H1 (cell line): Measurements from ENCODE around the gene PHTF1. TPM values are rescaled to one million over a fixed set of nuclear protein-coding genes. Genes with fewer than 3 reads are reported as not detected.

Experiments used
- CTCF ChIA-PET: fragments of 300-600 bp; sonication (Branson Sonifier 250); formaldehyde crosslinking; loops from one replicate; lab custom pipeline; 2021; ENCODE audit not compliant: partially characterized antibody; lab: Charles Lee
- POLR2A ChIA-PET: fragments of 300-600 bp; sonication (Branson Sonifier 250); formaldehyde crosslinking; loops from one replicate; lab custom pipeline; 2021; ENCODE audit warnings: inconsistent platforms; ENCODE audit not compliant: partially characterized antibody; lab: Charles Lee
- DNase-seq, 2 experiments: peaks; one replicate each; pipeline versions ENCODE4 v3.0.0 to v3.0.0-alpha.2; 2010 to 2022; ENCODE audit warnings: low spot score in 2 of 2, low read depth in 1 of 2, mixed read lengths in 1 of 2
- FAIRE-seq: peaks from 2 replicates; lab custom pipeline; 2011; peaks lifted over from hg19 to GRCh38; lab: Jason Lieb, UNC
- H2AFZ ChIP-seq: 2 replicates; pipeline ENCODE4 v1.8.1; 2012; ENCODE audit warnings: low read length, inconsistent platforms
- H2AK5ac ChIP-seq: 2 replicates; pipeline ENCODE4 v1.6.1; 2013; ENCODE audit warnings: low read depth, low read length
- H2BK120ac ChIP-seq: replicated peaks from 2 replicates; pipeline ENCODE3; 2013; ENCODE audit warnings: low read depth, low read length, inconsistent platforms
- H2BK12ac ChIP-seq: 2 replicates; pipeline ENCODE4 v1.6.1; 2013; ENCODE audit warnings: low read depth, low read length
- H2BK15ac ChIP-seq: 2 replicates; pipeline ENCODE4 v1.6.1; 2013; ENCODE audit warnings: low read length
- H2BK20ac ChIP-seq: 2 replicates; pipeline ENCODE4 v1.6.1; 2013; ENCODE audit warnings: low read length
- H2BK5ac ChIP-seq: 2 replicates; pipeline ENCODE4 v1.6.1; 2013; ENCODE audit warnings: low read depth, low read length
- H3K14ac ChIP-seq: 2 replicates; pipeline ENCODE4 v1.6.1; 2013; ENCODE audit warnings: inconsistent platforms; ENCODE audit not compliant: insufficient read length
- H3K18ac ChIP-seq: 2 replicates; pipeline ENCODE4 v1.6.1; 2013; ENCODE audit warnings: low read length; ENCODE audit errors: extremely low read depth
- H3K23ac ChIP-seq: 2 replicates; pipeline ENCODE4 v1.6.1; 2013; ENCODE audit warnings: inconsistent platforms; ENCODE audit not compliant: insufficient read length
- H3K23me2 ChIP-seq: 2 replicates; pipeline ENCODE4 v1.6.1; 2013; ENCODE audit warnings: low read depth, low read length
- H3K27ac ChIP-seq: 2 replicates; pipeline ENCODE4 v1.6.1; 2011; ENCODE audit warnings: low read depth, low read length, inconsistent platforms
- H3K27me3 ChIP-seq, 4 experiments: replicated peaks in 1 of 4; 1 replicate in 1 of 4; 2 replicates in 3 of 4; pipeline versions ENCODE4 v1.6.1 to v1.8.1; 2011 to 2013; ENCODE audit warnings: low read length in 3 of 4, mild to moderate bottlenecking in 3 of 4, inconsistent platforms in 2 of 4, mixed read lengths in 2 of 4, moderate library complexity in 1 of 4; ENCODE audit not compliant: control insufficient read depth in 3 of 4, insufficient read depth in 3 of 4; ENCODE audit errors: extremely low read depth in 1 of 4
- H3K36me3 ChIP-seq, 4 experiments: 2 replicates each; pipeline versions ENCODE4 v1.6.1 to v1.8.1; 2011 to 2013; ENCODE audit warnings: mild to moderate bottlenecking in 4 of 4, low read length in 3 of 4, moderate library complexity in 2 of 4, control low read depth in 1 of 4, inconsistent platforms in 1 of 4; ENCODE audit not compliant: insufficient read depth in 4 of 4, control insufficient read depth in 2 of 4
- H3K4ac ChIP-seq: replicated peaks from 2 replicates; pipeline ENCODE3; 2013; ENCODE audit warnings: low read length, low read depth, mixed read lengths, inconsistent platforms; ENCODE audit not compliant: insufficient read length
- H3K4me1 ChIP-seq, 4 experiments: replicated peaks in 1 of 4; 1 replicate in 1 of 4; 2 replicates in 3 of 4; pipeline versions ENCODE4 v1.6.1 to v1.8.1; 2011 to 2013; ENCODE audit warnings: low read length in 3 of 4, inconsistent platforms in 2 of 4, mixed read lengths in 1 of 4; ENCODE audit not compliant: insufficient read depth in 4 of 4, control insufficient read depth in 3 of 4
- H3K4me2 ChIP-seq, 2 experiments: 2 replicates each; pipeline versions ENCODE4 v1.6.1 to v1.8.1; 2011 to 2013; ENCODE audit warnings: low read depth in 2 of 2, low read length in 2 of 2, control low read depth in 1 of 2, inconsistent platforms in 1 of 2, mild to moderate bottlenecking in 1 of 2; ENCODE audit not compliant: insufficient read depth in 1 of 2
- H3K4me3 ChIP-seq, 4 experiments: fragments of 200-600, 300-600 bp in 1 of 4; sonication (generic), shearing (Covaris generic), sonication (Bioruptor Twin) in 1 of 4; 2 replicates each; pipeline versions ENCODE4 v1.5.1 to v1.8.1; 2011 to 2016; ENCODE audit warnings: low read length in 4 of 4, low read depth in 3 of 4, control low read depth in 2 of 4, inconsistent platforms in 2 of 4, mild to moderate bottlenecking in 2 of 4, mixed read lengths in 1 of 4, moderate library complexity in 1 of 4; ENCODE audit not compliant: insufficient read depth in 2 of 4; ENCODE audit errors: extremely low read depth in 1 of 4
- H3K56ac ChIP-seq: replicated peaks from 2 replicates; pipeline ENCODE3; 2013; ENCODE audit warnings: low read depth, mild to moderate bottlenecking, mixed read lengths, low read length, inconsistent platforms; ENCODE audit not compliant: insufficient read length
- H3K79me1 ChIP-seq: 2 replicates; pipeline ENCODE4 v1.6.1; 2013; ENCODE audit warnings: low read depth, low read length, control low read depth
- H3K79me2 ChIP-seq, 2 experiments: 2 replicates each; pipeline versions ENCODE4 v1.6.1 to v1.8.1; 2012 to 2013; ENCODE audit warnings: low read length in 2 of 2, mild to moderate bottlenecking in 2 of 2, inconsistent platforms in 1 of 2; ENCODE audit not compliant: insufficient read depth in 2 of 2, control insufficient read depth in 1 of 2
- H3K9ac ChIP-seq, 4 experiments: replicated peaks in 1 of 4; 1 replicate in 1 of 4; 2 replicates in 3 of 4; pipeline versions ENCODE4 v1.6.1 to v1.8.1; 2011 to 2013; ENCODE audit warnings: low read depth in 3 of 4, low read length in 3 of 4, control low read depth in 2 of 4, mild to moderate bottlenecking in 2 of 4, moderate library complexity in 2 of 4, inconsistent platforms in 1 of 4; ENCODE audit errors: extremely low read depth in 1 of 4
- H3K9me3 ChIP-seq, 2 experiments: 2 replicates each; pipeline versions ENCODE4 v1.6.1 to v1.8.1; 2012 to 2013; ENCODE audit warnings: mild to moderate bottlenecking in 2 of 2, moderate library complexity in 2 of 2, control low read depth in 1 of 2, inconsistent platforms in 1 of 2, low read depth in 1 of 2, low read length in 1 of 2, mixed read lengths in 1 of 2; ENCODE audit not compliant: insufficient read depth in 2 of 2
- H4K20me1 ChIP-seq, 2 experiments: replicated peaks in 1 of 2; 2 replicates each; pipeline versions ENCODE3 to v1.8.1; 2011 to 2013; ENCODE audit warnings: inconsistent platforms in 2 of 2, low read length in 2 of 2, mild to moderate bottlenecking in 1 of 2; ENCODE audit not compliant: insufficient read depth in 2 of 2, control insufficient read depth in 1 of 2
- H4K5ac ChIP-seq: 2 replicates; pipeline ENCODE4 v1.6.1; 2013; ENCODE audit warnings: low read length, low read depth, mixed read lengths, inconsistent platforms; ENCODE audit not compliant: insufficient read length
- H4K8ac ChIP-seq: 2 replicates; pipeline ENCODE4 v1.8.0; 2013; ENCODE audit warnings: mild to moderate bottlenecking, moderate library complexity, low read length, inconsistent platforms; ENCODE audit not compliant: insufficient read depth; ENCODE audit errors: extremely low read depth
- H4K91ac ChIP-seq: replicated peaks from 2 replicates; pipeline ENCODE3; 2013; ENCODE audit warnings: low read length, mixed read lengths, inconsistent platforms; ENCODE audit not compliant: insufficient read length
- BCL11A ChIP-seq, 2 experiments: IDR thresholded peaks; one replicate each; pipeline ENCODE4 v1.6.1; 2011; ENCODE audit warnings: low read depth in 2 of 2, low read length in 2 of 2, mild to moderate bottlenecking in 2 of 2
- KDM4A ChIP-seq: IDR thresholded peaks from one replicate; pipeline ENCODE4 v1.7.1; 2012; ENCODE audit warnings: low read depth, mild to moderate bottlenecking, moderate library complexity, low read length, inconsistent platforms; ENCODE audit not compliant: severe bottlenecking
- NANOG ChIP-seq: IDR thresholded peaks from 2 replicates; pipeline ENCODE4 v1.6.1; 2011; ENCODE audit warnings: low read length, low read depth, mild to moderate bottlenecking, inconsistent platforms; ENCODE audit not compliant: insufficient read depth, poor library complexity, severe bottlenecking
- NRF1 ChIP-seq: IDR thresholded peaks from 2 replicates; pipeline ENCODE4 v1.6.1; 2011; ENCODE audit warnings: mild to moderate bottlenecking, low read depth, low read length, improper control_type of control experiment
- POLR2AphosphoS5 ChIP-seq: IDR thresholded peaks from 2 replicates; pipeline ENCODE4 v1.6.1; 2011; ENCODE audit warnings: low read depth, low read length
- RAD21 ChIP-seq, 2 experiments: IDR thresholded peaks in 1 of 2; conservative IDR thresholded peaks in 1 of 2; 2 replicates each; pipeline ENCODE4 v1.6.1; 2011; ENCODE audit warnings: low read depth in 2 of 2, low read length in 2 of 2, improper control_type of control experiment in 1 of 2, inconsistent platforms in 1 of 2, mild to moderate bottlenecking in 1 of 2, moderate library complexity in 1 of 2
- SIRT6 ChIP-seq: IDR thresholded peaks from one replicate; pipeline ENCODE4 v1.7.1; 2012; ENCODE audit warnings: low read length, inconsistent platforms
- TCF12 ChIP-seq: IDR thresholded peaks from 2 replicates; pipeline ENCODE4 v1.6.1; 2011; ENCODE audit warnings: low read depth, mild to moderate bottlenecking, low read length
- WGBS, 2 experiments: shearing (Covaris generic) in 1 of 2; methylation state at CpG; one replicate each; pipeline versions ENCODE4 v1.1.6 to v1.1.7; 2013 to 2015; ENCODE audit warnings: low lambda C conversion rate in 2 of 2, mixed read lengths in 2 of 2, inconsistent platforms in 1 of 2, low coverage in 1 of 2, missing lambda C conversion rate in 1 of 2; ENCODE audit not compliant: insufficient replicate concordance in 2 of 2, insufficient coverage in 1 of 2, insufficient read length in 1 of 2; ENCODE audit errors: extremely low coverage in 1 of 2, missing lambda C conversion rate in 1 of 2; 5-methylcytosine and 5-hydroxymethylcytosine counted together
- polyA plus RNA-seq, 7 experiments: library from polyadenylated mRNA; depleted of rRNA in 3 of 7; stranded (reverse) in 5 of 7; unstranded in 2 of 7; fragments of >200 nt in 5 of 7; fragments of 200-250 nt in 2 of 7; gene quantifications; 1 replicate in 5 of 7; 2 replicates in 1 of 7; 4 replicates in 1 of 7; pipeline versions ENCODE4 v1.2.1 to v1.2.3, GENCODE V29; 2011 to 2013; ENCODE audit warnings: missing spikeins in 2 of 7, mixed read lengths in 2 of 7
- total RNA-seq: library from RNA; stranded (reverse); fragmentation: NEBNext Ultra II Directional; extraction: Animal tissue kit (Norgen Biotek cat#: 25700); gene quantifications from 2 replicates; pipeline ENCODE4 v1.2.1, GENCODE V29; 2021
- TF ChIP-seq, protein P1 (sequence below): IDR thresholded peaks from 2 replicates; pipeline ENCODE4 v1.6.1; 2012; ENCODE audit warnings: low read length, inconsistent platforms
- TF ChIP-seq, protein P2 (sequence below): IDR thresholded peaks from 2 replicates; pipeline ENCODE4 v1.6.1; 2011; ENCODE audit warnings: low read length, improper control_type of control experiment

Gene PHTF1
- total and polyA plus RNA-seq, 2 of the 8 experiments (the other 6 are each of a cell fraction or from before 2014, with no cell fraction given): 9.1 to 26.9 TPM

DNA sequence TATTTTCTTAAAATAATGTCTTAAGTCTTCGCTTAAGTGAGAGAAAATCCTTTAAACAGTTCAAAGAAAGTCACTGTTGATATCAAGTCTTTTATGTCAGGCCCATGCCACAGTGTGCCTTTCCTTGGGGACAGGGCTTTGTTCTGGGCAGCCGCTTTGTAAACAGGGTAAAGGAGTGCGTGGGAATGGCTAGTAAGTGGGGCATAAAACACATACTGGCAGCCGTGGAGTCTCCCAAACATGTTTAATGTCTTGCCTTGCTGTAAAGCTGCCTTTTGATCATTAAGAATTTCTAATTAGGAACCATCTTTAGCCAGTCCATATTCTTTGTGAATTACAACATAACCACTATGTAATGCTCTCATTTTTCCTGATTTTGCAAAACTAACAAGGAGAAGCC lies 99.7 kb downstream of the PHTF1 start:
- no peak overlapping the region for H3K4ac ChIP-seq
- DNase-seq: no peak
- H3K4me2 ChIP-seq: no peak overlapping the region
- 81% methylated on average over 4 of the region's 4 CpGs; no CpG with 5 or more reads in 1 of the 2 experiments for WGBS, 2 experiments
- no peak overlapping the region for H2BK120ac ChIP-seq
- no peaks in the 10 kb centered on the region for H3K79me2 ChIP-seq
- H2AFZ ChIP-seq: no peak overlapping the region
- TF ChIP-seq NRF1 (no peak), POLR2AphosphoS5 (no peak), TCF12 (no peak), RAD21 (IDR thresholded peaks at IDR 0.05 in 1 of 2, conservative IDR thresholded peaks at IDR 0.05 in 1 of 2; ENCODE audit: low read depth in 2 of 2, low read length in 2 of 2) (no peak), NANOG (no peak), KDM4A (no peak), BCL11A (IDR thresholded peaks at IDR 0.05; ENCODE audit: low read depth in 2 of 2, low read length in 2 of 2) (no peak), SIRT6 (no peak)
- TF ChIP-seq, protein P1, sequence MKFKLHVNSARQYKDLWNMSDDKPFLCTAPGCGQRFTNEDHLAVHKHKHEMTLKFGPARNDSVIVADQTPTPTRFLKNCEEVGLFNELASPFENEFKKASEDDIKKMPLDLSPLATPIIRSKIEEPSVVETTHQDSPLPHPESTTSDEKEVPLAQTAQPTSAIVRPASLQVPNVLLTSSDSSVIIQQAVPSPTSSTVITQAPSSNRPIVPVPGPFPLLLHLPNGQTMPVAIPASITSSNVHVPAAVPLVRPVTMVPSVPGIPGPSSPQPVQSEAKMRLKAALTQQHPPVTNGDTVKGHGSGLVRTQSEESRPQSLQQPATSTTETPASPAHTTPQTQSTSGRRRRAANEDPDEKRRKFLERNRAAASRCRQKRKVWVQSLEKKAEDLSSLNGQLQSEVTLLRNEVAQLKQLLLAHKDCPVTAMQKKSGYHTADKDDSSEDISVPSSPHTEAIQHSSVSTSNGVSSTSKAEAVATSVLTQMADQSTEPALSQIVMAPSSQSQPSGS: no peak
- TF ChIP-seq, protein P2, sequence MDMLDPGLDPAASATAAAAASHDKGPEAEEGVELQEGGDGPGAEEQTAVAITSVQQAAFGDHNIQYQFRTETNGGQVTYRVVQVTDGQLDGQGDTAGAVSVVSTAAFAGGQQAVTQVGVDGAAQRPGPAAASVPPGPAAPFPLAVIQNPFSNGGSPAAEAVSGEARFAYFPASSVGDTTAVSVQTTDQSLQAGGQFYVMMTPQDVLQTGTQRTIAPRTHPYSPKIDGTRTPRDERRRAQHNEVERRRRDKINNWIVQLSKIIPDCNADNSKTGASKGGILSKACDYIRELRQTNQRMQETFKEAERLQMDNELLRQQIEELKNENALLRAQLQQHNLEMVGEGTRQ: no peak
- H2BK20ac ChIP-seq: no peak overlapping the region
- no peaks in the 10 kb centered on the region for H3K36me3 ChIP-seq
- no peaks in the 10 kb centered on the region for H3K23me2 ChIP-seq
- no peak overlapping the region for H3K14ac ChIP-seq
- H4K20me1 ChIP-seq: no peaks in the 10 kb centered on the region
- no peaks in the 10 kb centered on the region for H3K9me3 ChIP-seq
- no peak overlapping the region for H2AK5ac ChIP-seq
- no peak overlapping the region for H3K4me3 ChIP-seq
- ChIA-PET POLR2A (no interaction called here), CTCF (interaction anchor here (2.0 kb wide), 1 partner anchor 11 kb away, joined by 9 read pairs; no protein-coding TSS in a partner anchor)
- no peaks in the 10 kb centered on the region for H3K4me1 ChIP-seq
- no peak overlapping the region for H3K23ac ChIP-seq
- H3K9ac ChIP-seq: no peak overlapping the region
- H3K27ac ChIP-seq: no peak overlapping the region
- no peak overlapping the region for H4K91ac ChIP-seq
- no peak overlapping the region for H2BK5ac ChIP-seq
- FAIRE-seq: no peak
- no peak overlapping the region for H3K56ac ChIP-seq
- no peak overlapping the region for H4K5ac ChIP-seq
- no peak overlapping the region for H3K18ac ChIP-seq
- no peak overlapping the region for H2BK15ac ChIP-seq
- H2BK12ac ChIP-seq: no peak overlapping the region
- no peak overlapping the region for H4K8ac ChIP-seq
- H3K79me1 ChIP-seq: no peaks in the 10 kb centered on the region
- H3K27me3 ChIP-seq: no peaks in the 10 kb centered on the region
